Left ventricle myocardium inferior (tissue), 1 donor: Measurements from ENCODE around the gene FAM117A. TPM values are rescaled to one million over a fixed set of nuclear protein-coding genes. Genes with fewer than 3 reads are reported as not detected.

Experiments
- DNase-seq: peaks from one replicate; pipeline ENCODE4 v3.0.0-alpha.2; 2020
- H3K27ac ChIP-seq: fragments of 200-600 bp; replicated peaks from 2 replicates; pipeline ENCODE4 v1.8.0; 2021
- H3K27me3 ChIP-seq: fragments of 200-600 bp; 2 replicates; pipeline ENCODE4 v1.8.0; 2021; ENCODE audit warnings: low read depth
- H3K36me3 ChIP-seq: fragments of 200-600 bp; 2 replicates; pipeline ENCODE4 v1.8.0; 2021
- H3K4me1 ChIP-seq: fragments of 200-600 bp; 2 replicates; pipeline ENCODE4 v1.8.0; 2021
- H3K4me3 ChIP-seq: fragments of 200-600 bp; 2 replicates; pipeline ENCODE4 v1.8.0; 2021; ENCODE audit warnings: mild to moderate bottlenecking, moderate library complexity
- H3K9me3 ChIP-seq: fragments of 200-600 bp; replicated peaks from 2 replicates; pipeline ENCODE4 v1.8.0; 2021
- intact Hi-C: fragments of 100-400 bp; cut with micrococcal nuclease; formaldehyde crosslinking; loops from one replicate; pipeline ENCODE4 v1.11.0; 2022
- total RNA-seq: library from RNA; stranded (reverse); fragmentation: NEBNext Ultra II Directional; extraction: Animal tissue kit (Norgen Biotek cat#: 25700); gene quantifications from one replicate; pipeline ENCODE4 v1.2.1, GENCODE V29; 2021
- TF ChIP-seq, protein P1 (sequence below): fragments of 200-600 bp; IDR thresholded peaks from 2 replicates; pipeline ENCODE4 v1.8.0; 2021; ENCODE audit warnings: antibody characterized with exemption, mild to moderate bottlenecking, borderline replicate concordance
- donor health status: DM: no; HTN: yes; CAD: no; lungs with severe emphysema.

The FAM117A gene
- total RNA-seq, 1 donor from 2014 or later: 12.8 TPM

DNA sequence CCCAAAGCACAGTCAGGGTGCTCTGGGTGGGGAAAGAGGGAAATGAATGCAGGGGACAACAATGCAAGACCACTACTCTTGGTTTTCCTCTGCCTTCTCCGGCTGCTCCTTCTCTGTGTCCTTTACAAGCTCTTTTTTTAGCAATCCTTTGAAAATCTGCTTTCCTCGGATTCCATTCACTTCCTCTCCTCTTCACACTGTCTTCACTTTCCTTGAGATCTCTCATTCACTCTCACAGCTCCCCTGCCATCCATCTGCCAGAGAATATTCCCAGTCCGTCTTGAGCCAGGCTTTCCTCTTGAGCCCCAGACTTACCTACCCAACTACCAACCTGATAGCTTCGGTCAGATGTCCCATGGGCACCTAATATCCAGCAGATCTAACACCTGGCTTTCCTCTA is 75.1 kb downstream of the FAM117A start:
- Histone ChIP-seq H3K27me3 (no peaks in the 10 kb centered on the region), H3K4me3 (no peak overlapping the region), H3K9me3 (no peaks in the 10 kb centered on the region), H3K4me1 (peaks cover 46% of the 10 kb centered on the region), H3K36me3 (no peaks in the 10 kb centered on the region), H3K27ac (peak overlapping the region; percentile 81)
- TF ChIP-seq, protein P1, sequence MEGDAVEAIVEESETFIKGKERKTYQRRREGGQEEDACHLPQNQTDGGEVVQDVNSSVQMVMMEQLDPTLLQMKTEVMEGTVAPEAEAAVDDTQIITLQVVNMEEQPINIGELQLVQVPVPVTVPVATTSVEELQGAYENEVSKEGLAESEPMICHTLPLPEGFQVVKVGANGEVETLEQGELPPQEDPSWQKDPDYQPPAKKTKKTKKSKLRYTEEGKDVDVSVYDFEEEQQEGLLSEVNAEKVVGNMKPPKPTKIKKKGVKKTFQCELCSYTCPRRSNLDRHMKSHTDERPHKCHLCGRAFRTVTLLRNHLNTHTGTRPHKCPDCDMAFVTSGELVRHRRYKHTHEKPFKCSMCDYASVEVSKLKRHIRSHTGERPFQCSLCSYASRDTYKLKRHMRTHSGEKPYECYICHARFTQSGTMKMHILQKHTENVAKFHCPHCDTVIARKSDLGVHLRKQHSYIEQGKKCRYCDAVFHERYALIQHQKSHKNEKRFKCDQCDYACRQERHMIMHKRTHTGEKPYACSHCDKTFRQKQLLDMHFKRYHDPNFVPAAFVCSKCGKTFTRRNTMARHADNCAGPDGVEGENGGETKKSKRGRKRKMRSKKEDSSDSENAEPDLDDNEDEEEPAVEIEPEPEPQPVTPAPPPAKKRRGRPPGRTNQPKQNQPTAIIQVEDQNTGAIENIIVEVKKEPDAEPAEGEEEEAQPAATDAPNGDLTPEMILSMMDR: no peak
- no peak for DNase-seq
- intact Hi-C loops: no loop called here

DNA sequence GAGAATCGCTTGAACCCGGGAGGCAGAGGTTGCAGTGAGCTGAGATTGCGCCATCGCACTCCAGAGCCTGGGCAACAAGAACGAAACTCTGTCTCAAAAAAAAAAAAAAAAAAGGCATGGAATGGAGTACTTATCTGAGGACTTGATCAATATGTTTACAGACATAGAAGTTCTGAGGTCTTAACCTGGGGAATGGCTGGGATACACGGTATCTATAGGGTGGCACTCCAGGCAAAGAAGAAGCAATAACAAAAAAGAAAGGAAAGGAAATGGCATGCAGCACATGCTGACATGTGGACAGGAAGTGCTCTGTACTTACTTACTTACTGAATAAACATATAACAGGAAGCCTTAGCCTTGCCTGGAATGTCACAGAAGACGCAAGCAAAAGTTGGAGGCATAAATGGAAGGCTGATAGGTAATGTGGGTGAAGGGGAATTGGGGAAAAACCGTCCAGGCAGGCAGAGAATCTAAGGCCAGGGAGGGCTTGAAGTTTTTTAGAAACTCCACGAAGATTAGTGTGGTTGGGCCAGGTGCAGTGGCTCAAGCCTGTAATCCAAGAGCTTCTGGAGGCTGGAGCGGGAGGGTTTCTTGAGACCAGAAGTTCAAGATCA is 75.9 kb downstream of the FAM117A start:
- H3K27me3 ChIP-seq: no peaks in the 10 kb centered on the region
- no peak overlapping the region for H3K4me3 ChIP-seq
- no peaks in the 10 kb centered on the region for H3K9me3 ChIP-seq
- H3K4me1 ChIP-seq: peaks cover 46% of the 10 kb centered on the region
- TF ChIP-seq, protein P1: no peak
- no peaks in the 10 kb centered on the region for H3K36me3 ChIP-seq
- H3K27ac ChIP-seq: peak overlapping the region; percentile 81
- intact Hi-C loops: no loop called here
- DNase-seq: no peak

DNA sequence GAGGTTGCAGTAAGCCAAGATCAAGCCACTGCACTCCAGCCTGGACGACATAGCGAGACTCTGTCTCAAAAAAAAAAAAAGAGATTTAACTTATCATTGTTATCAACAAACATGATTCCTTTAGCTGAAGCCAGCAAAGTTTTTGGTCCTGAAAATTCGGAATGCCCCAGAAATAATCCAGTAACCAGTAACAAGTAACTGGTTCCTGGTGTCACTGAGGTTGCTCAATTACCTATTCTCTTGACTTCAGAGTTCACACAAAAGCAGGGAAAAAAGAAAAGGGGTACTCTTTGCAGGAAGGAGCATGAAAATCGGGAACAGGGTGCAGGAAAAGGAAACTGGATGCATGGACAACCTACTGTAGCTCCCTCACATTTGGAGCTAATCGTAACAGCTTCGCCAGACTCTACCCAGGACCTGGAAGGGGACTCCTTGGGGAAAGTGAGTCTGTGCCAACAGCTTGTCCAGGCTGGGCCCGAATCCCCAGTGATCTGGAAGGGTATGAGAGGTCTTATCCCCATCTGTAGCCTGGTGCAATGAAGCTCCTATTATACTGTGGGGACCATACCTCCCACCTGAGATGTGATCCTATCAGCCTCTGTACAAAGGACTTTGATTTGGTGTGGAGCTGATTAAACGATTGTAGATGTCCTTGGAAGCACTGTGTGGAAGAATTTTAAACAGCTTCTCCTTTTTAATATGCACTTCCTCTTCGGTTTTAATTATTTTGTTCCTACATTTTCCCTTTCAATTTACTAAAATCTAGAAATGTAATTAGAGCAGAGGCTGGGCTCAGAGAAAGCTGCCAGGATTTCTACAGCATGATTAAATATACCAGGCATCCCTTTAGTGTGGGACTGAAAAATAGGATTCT is 82.6 kb downstream of the FAM117A start:
- TF ChIP-seq, protein P1: no peak
- Histone ChIP-seq H3K27me3 (no peaks in the 10 kb centered on the region), H3K4me3 (no peak overlapping the region), H3K36me3 (no peaks in the 10 kb centered on the region), H3K4me1 (peaks cover 14% of the 10 kb centered on the region), H3K27ac (no peak overlapping the region), H3K9me3 (no peaks in the 10 kb centered on the region)
- intact Hi-C loops: no loop called here
- DNase-seq: no peak

DNA sequence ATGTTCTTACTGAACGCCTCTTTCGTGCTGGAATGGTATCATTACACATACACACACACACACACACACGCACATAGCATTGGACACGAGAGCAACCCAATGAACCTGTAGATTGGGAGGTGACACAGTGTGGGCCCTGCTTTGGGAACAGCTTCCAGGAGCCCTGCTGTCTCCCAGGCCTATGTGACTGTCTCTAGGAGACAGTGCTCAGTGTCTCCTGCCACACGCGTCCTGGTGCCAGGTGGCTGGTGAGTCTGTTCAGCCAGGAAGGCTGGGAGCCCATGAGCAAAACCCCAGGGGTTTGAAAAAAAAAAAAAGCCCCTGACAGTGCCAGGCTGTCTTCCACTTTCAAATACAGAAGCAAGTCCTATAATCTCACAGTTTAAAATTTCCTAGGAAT is 83.6 kb downstream of the FAM117A start:
- Histone ChIP-seq H3K36me3 (peaks cover 4% of the 10 kb centered on the region), H3K27me3 (no peaks in the 10 kb centered on the region), H3K9me3 (no peaks in the 10 kb centered on the region), H3K27ac (no peak overlapping the region), H3K4me1 (peaks cover 25% of the 10 kb centered on the region), H3K4me3 (no peak overlapping the region)
- TF ChIP-seq, protein P1: no peak
- no peak for DNase-seq
- intact Hi-C loops: no loop called here

DNA sequence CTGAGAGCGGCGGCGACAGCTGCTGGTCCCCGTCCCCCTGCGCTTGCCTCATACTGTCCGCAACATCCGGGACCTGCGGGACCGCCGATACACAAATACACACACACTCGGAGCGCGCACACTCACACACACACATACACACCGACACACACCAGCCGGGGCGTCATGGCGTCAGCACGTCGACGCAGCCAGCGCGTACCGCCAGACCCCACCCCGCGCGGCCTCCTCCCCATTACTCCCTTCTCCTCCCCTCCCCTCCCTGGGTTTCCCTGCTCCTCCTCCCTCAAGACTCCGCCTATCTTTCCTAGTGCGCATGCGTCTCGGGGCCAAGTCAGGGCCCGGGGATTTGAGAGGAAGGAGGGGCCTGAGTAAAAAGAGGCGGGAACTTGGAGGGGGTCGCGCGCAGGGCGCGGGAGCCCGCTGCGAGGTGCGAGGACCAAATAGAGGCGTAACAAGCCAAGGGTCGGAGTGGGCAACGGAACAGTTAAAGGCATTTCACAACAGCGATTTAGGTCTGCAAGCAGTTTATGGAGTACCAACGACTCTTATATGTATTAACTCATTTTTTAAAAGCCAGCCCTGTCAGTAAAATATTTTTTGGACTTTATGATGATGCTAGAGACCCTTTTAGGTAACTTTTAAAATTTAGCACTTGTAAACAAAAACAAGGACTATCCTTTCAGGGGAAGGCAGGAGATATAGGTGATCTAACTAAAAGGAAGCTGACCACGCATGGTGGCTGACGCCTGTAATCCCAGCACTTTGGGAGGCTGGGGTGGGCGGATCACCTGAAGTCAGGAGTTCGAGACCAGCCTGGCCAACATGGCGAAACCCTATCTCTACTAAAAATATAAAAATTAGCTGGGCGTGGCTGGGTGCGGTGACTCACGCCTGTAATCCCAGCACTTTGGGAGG is 85.7 kb downstream of the FAM117A start, which contains the start of gene SPOP:
Gene SPOP, minus strand, starts transcription at position 165 of the 915 bp plus-strand sequence. CDS start 55,287 bp downstream, outside the sequence.
- Histone ChIP-seq H3K36me3 (peaks cover 14% of the 10 kb centered on the region), H3K9me3 (no peaks in the 10 kb centered on the region), H3K27ac (peak within 1 kb of the TSS; percentile 96), H3K4me1 (peaks cover 46% of the 10 kb centered on the region), H3K4me3 (peak within 1 kb of the TSS; percentile 78), H3K27me3 (no peaks in the 10 kb centered on the region)
- peak; percentile 99 for DNase-seq
- TF ChIP-seq, protein P1: no peak
- intact Hi-C loops: loop anchor here (10.0 kb wide), 1 partner anchor 63 kb away; no protein-coding TSS in a partner anchor
